TTC549 (cell line): Measurements from ENCODE around the gene TEDC1.

ENCODE experiments used
- FAIRE-seq: peaks from 2 replicates; lab custom pipeline; 2012; peaks lifted over from hg19 to GRCh38; lab: Jason Lieb, UNC

The TEDC1 gene

GRCh38 chr14:105486163-105486973, 4.7 kb upstream of the TEDC1 start, which contains the start of gene CRIP1:
CRIP1 (plus strand) TSS chr14:105486886; CDS start chr14:105487260, 374 bp downstream.
- no peak for FAIRE-seq

- FAIRE-seq = no peak
Observed at GRCh38 chr14:105486974-105487448, 4.0 kb upstream of the TEDC1 start.

GRCh38 chr14:105487449-105487985, 3.5 kb upstream of the TEDC1 start:
- FAIRE-seq = no peak

DNA sequence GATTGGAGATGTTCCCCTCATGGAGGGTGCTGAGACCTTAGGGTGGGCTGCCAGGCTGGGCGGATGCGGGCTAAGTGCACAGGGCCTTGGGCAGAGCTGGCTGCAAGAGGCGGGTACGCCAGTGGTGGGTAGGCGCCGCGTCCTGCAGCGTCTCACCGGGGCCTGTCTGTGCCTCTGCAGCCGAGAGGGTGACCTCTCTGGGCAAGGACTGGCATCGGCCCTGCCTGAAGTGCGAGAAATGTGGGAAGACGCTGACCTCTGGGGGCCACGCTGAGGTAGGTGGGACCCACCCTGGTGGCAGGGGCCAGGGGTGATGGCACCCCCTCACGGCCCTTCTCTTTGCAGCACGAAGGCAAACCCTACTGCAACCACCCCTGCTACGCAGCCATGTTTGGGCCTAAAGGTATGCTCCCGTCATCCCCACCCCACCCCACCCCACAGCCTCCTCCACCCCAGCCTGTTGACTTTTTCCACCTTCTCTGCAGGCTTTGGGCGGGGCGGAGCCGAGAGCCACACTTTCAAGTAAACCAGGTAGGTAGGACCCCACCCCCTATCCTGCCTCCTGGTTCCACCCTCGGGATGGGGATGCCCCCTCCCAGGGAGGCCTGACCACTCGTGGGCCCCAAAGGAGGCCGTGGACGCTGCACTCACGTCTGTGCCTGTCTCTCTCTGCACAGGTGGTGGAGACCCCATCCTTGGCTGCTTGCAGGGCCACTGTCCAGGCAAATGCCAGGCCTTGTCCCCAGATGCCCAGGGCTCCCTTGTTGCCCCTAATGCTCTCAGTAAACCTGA, 2.9 kb upstream of the TEDC1 start:
- FAIRE-seq = no peak

DNA sequence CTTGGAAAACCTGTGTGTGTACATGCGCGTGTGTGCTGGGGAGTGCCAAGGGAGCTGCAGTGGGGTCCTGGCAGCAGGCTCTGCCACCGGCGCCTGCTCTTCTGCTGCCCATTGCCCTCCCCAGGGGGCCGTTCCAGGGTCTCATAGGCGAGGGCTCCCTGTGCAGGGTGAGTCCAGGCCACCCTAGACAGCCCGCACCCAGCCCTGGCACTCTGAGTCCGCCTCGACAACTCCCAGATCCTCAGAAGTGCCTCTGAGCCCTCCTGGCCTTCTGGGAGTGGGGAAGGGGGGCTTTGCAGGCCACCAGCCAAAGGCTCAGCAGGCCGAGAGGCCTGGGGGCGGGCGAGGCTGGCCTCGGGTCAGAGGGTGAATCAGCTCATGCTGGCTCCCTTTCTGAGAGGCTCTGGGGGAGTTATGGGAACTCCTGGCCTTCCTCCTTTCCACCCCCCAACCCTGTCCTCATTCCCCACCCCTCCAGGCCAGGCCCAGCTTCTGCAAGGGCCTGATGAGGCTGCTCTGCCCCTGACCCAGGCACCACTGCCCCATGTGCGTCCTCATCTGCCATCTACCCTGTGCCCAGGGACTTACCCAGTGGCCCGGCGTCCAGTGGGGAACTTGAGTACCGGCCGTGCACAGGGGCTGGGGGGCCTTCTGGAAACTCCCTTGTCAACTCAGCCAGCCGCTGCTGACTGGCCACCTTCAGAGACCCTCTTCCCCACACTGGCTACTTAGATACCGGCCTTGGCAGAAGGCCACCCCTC, 2.1 kb upstream of the TEDC1 start:
- no peak for FAIRE-seq

DNA sequence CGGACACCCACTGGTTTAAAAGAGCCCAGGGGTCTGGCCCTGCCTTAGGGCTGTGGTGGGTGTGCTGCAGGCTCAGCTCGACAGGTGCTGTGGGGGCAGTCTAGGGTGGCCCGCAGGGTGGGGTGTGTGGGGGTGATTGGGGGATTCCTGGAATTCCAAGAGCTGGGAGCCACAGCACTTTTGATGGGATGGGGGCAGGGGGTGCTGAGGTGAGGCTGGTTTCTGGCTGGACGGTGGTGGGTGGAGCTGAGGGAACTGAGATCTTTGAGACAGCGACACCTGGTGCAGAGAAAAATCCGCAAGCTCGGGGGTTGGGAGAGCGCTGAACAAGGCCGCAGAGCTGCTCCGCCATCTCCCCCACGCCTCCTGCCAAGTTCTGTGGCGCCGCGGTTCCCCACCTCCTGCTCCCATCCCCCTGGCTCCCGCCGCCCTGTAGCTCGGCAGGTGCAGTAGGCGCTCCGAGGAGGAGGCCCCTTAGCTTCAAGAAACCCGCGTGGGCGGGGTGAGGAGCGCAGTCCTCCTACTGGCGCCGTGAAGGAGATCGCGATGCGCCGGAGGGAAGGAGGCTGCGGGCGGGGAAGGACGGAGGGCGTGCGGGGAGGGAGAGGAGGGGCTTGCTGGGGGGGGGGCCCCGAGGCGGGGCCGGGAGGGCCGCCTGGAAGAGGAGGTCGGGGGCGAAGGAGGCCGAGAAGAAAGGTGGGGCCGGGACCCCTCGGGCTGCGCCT, 1.3 kb upstream of the TEDC1 start:
- no peak for FAIRE-seq

DNA sequence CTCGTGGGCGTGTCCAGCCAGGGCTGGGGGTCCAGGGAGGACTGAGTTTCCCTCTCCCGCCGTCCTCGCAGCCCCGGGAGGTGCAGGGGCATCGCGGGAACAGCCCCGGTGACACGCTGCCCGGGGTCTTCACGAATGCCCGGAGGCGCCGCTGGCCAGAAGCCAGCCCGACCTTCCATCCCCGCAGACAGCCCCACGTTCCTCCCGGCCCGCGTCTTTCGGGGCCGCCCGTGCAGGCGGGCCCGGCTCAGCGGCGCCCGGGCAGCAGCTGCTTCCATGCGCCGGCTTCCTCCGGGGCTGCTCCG, 827 bp upstream of the TEDC1 start:
- FAIRE-seq = no peak

DNA sequence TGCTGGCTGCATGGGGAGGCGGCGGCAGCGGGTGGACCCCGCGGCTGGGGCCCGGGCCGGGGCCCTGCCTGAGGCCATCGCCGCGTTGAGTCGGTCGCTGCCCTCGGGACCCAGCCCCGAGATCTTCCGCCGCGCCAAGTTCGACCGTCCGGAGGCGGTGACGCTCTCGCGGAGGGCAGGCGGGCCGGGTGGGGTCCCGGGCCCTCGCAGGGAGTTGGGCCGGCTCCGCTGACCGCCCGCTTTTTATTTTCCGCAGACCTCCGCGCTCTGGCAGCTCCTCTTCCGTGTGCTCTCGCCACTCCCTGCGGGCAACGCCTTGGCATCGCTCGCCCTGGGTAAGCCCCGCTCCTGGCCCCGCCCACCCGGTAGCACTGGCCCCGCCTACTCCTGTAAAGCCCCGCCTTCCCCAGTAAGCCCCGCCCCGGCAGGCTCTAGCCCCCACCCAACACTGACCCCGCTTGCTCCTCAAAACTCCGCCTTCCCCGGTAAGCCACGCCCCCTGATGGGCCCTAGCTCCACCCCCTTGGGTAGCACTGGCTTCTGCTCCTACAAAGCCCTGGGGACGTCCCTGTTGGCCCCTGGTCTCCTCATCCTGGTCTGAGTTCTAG, 424 bp downstream of the TEDC1 start:
- no peak for FAIRE-seq

- no peak for FAIRE-seq
Observed at GRCh38 chr14:105492031-105492970, 1.3 kb downstream of the TEDC1 start.

- no peak for FAIRE-seq
Observed at GRCh38 chr14:105492971-105493871, 2.2 kb downstream of the TEDC1 start.

- FAIRE-seq = no peak
Observed at GRCh38 chr14:105493921-105494605, 3.0 kb downstream of the TEDC1 start.

- no peak for FAIRE-seq
Observed at GRCh38 chr14:105494606-105494929, 3.5 kb downstream of the TEDC1 start.

- no peak for FAIRE-seq
Observed at GRCh38 chr14:105495101-105495989, 4.3 kb downstream of the TEDC1 start.

DNA sequence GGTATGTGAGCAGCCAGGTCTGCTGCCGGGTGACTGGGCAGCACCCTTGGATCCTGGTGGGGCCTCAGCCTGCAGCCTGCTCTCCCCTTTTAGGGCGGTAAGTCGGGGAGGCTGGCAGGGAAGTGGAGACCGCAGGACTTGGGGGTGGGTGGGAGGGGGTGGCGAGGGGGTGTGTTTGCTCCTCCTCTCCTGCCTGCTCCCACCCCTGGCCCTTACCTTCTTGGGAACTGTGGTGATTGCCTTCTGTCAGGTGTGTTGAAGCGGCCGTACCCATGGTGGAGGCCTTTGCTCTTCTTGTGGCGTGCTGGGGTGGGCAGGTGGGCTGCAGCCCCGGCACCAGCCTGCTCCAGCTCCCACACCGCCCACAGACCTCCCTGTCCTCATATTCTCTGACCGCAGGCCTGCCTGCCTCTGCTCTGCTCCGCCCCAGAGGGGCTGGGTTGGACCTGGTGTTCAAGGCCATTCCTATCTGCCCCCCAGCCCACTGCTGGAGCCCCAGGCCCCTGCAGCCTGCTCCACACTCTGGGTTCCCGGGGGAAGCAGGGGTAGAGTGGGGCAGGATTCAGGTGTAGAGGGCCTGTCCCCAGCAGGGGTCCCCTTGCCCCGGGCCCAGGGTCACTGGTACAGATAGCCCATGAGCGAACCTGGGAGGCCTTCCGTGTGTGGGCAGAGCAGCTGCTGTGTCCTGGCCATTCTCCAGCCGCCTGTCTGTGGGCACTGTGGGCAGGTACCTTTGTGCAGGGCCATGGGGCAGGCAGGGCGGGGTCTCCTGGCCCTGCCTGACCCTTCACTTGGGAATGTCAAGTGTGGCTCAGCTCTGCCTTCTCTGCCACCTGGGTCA, 5.2 kb downstream of the TEDC1 start:
- no peak for FAIRE-seq

DNA sequence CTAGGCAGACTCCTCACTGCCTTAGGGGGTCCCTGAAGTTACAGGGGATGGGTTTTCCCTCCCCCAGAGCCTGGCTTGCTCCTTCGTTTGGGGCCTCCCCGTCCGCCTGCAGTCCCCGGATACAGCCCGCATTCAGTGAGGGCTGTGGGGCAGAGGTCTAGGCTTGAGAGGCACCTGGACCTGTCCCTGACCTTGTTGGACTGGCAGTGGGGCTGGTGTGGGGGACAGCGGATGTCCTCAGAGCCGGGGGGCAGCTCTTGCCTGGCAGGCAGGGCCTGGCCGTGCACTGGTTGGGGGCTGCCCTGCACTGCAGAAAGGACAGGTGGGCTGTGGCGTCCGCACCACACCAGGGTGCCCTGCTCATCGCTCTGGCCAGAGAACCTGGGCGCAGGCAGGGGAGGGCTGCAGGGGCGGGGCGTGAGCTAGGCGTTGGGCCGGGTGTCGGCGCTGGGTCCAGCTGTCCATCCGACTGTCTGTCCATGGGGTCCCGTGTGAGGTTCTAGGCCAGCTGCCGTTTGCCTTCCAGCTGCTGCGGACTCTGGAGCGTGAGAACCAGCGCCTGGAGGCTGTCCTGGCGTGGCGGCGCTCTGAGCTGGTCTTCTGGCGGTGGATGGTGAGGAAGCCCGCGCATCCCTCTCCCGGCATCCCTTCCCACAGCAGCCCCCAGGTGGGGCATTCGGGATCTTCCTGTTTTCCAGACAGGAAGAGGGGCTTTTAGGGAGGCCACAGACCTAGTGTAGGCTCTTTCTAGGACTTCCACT, 6.0 kb downstream of the TEDC1 start:
- no peak for FAIRE-seq
